Stimulated activated CD4-positive, alpha-beta T cell treated with anti-CD3 and anti-CD28 coated beads, Interleukin-4, amount 100 ng/mL, for 48 hours (primary cell): Measurements from ENCODE around the gene NFATC2.
"Not testable (repeated sequence)": the region's sequence is repeated elsewhere in the genome, so short reads cannot be mapped to it uniquely, and the experiment has no call there.

ENCODE experiments used
- DNase-seq, 2 donors: peaks; one replicate each; pipeline ENCODE4 v3.0.0-alpha.2; 2020; ENCODE audit warnings: low read depth in 2 of 2

NFATC2 gene

DNA sequence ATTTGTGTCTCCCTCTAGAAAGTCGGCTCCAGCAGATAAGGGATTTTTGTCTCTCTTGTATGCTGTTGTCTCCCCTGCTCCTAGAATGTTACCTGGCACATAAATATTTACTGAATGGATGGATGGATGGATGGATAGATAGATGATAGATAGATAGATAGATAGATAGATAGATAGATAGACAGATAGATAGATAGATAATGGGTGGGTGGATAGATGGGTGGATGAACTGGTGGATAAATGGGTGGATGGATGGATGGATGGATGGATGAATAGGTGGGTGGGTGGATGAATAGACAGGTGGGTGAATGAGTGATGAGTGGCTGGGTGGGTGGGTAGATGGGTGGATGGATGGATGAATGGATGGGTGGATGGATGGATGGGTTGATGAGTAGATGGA lies 185.0 kb downstream of the NFATC2 start:
- DNase-seq: no peak

DNA sequence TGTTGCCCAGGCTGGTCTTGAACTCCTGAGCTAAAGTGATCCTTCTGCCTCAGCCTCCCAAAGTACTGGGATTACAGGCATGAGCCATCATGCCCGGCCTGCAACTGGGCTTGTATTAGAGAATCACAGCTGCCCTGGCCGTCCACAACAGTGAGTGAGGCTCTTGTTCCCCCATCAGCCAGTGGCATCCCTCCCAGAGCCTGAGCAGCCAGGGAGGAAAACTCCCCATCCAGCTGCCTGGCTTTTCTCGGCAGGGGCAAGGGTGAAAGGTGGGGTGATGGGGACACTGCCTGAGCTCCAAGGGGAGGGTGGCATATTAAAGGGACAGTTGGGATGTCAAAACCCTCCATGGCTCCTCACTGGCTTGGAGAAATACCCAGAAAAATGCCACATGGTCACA lies 185.6 kb downstream of the NFATC2 start:
- no peak for DNase-seq

DNA sequence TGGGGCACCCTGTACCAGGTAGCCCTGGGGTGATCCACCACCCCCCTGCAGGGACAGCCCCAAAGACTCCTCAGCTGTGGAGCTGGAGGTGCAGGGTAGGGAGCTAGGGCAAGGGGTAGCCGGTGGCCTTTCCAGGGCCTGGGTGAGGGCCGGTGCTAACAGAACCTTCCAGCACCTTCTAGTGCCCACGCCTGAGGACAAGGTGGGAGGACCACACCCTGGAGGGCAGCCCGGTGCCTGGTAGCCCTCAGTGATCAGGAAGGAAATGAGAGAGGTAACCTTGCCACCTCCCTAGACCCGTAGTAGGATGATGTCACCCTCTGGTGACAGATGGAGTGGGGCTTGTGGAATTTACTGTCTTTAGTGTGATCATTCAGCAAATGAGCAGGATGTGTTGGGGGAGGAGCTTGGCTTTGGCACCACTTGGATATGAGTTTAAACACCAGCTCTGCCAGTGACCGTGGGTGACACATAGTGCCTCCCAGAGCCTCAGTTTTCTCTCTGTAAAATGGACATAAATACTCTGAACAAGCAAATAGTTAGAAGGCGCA lies 187.7 kb downstream of the NFATC2 start:
- DNase-seq: no peak

DNA sequence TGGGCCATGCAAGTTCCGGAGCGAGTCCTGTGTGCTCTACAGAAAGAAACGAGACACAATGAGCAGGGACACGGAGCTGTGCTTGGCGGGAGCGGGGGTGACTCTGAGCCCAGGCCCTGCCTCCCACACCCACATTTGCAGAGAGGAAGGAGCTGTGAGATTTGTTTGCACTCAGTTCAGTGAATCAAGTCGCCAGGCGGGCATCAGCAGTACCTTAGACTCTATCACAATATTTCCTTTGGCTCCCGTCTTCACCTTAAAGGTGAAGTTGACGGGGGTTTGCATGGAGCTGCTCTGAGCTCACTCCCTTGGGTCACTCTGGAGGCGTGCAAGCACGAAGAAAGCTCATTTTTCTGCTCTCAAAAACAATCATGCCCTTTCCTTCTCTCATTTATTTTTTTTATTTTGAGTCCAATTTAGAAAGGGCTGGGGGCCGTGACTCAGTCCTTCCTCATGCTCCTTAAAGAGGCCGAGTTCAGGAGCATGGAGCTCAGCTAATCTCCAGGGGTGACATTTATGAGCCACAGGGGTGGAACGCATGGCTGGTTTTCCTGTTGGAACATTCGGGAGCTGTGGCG lies 188.2 kb downstream of the NFATC2 start:
- DNase-seq: no peak

DNA sequence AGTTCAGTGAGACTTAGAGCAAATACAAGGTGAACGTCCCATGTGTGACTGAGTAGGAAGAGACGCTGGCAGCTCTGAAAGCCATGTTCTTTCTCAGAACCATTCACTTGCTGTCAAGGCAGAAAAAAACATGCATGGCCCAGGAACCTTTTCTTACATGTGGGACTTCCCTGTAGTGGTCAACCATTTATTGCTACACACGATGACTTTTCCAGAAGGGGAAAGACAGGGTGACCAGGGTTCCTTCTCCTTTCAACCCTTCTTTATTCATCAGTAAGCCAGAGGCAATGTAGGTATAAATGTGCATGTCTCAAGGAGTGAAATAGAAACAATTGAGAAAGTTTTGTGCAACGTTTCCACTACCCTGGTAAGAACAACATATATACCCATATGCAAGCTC lies 189.0 kb downstream of the NFATC2 start:
- no peak for DNase-seq

DNA sequence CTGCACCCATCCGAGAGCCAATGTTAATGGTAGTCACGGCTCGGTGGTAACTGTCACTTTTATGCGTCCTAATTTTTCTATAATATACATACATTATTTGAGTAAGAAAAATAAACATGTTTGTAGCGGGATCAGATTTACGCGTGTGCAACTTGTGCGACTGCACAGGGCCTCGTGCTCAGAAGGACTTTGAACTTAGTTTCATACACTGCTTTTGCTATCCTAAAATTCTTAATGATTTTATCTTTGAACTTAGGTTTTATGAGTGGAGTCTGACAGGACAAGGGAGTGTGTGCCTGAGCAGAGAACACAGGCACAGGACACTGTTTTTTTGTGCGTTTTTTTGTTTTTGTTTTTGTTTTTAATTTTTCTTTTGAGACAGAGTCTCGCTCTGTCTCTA lies 189.7 kb downstream of the NFATC2 start:
- no peak for DNase-seq

DNA sequence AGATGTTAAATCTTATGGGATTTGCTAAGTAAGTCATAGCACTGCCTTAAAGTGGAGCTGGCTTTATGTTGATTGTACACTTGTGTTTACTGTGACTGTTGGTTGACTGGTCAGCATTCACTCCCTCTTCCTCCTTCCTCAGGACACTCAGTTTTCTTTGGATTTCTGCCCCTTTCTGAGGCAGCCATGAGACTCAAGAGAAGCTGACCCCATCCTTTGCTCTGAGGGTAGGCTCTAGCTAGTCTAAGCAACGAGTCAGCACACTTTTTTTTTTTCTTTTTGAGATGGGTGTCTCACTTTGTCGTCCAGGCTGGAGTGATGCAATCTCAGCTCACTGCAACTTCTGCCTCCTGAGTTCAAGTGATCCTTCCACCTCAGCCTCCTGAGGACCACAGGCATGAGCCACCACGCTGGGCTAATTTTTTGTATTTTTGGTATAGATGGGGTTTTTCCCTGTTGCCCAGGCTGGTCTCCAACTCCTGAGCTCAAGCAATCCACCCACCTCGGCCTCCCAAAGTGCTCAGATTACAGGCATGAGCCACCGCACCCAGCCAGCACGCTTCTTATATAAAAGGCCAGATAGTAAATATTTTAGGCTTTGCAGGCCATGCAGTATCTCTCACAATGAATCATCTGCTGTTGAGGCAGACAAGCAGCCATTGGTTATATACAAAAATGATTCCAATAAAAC lies 191.4 kb downstream of the NFATC2 start:
- no peak for DNase-seq

DNA sequence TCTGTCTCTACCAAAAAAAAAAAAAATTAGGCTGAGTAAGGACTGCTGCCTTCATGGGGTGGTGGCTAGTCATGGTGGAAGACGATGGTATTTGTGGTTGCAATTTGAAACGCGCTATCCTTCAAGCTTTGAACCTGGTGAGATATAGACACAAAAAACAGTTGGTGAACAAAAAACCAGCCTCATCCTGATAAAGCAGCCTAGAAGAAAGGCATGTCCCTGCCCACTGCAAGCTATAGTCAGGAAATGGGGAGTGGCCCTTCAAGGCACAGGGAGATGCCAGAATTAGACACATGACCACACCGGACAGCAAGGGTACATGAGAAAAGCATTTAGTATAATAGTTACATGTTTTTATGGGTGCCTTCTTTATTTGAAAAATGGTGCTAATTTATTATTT lies 193.6 kb downstream of the NFATC2 start:
- no peak for DNase-seq

DNA sequence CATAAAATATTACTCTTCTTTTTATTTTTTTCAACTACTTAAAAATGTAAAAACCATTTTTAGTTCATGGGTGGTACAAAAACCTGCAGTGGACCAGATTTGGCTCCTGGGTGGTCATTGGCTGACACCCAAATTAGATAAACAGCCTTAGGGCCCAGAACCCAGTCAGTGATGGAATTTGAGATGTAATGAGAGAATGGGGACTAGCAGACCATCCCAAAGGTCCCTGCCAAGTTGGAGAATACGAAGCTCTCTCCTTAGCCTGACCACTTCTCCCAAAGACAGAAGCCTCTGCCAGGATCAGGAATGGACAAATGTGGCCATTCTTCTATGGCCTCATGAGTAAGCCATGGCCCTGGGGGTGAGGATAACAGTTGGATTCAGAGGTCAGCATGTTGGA lies 194.7 kb downstream of the NFATC2 start:
- no peak for DNase-seq

DNA sequence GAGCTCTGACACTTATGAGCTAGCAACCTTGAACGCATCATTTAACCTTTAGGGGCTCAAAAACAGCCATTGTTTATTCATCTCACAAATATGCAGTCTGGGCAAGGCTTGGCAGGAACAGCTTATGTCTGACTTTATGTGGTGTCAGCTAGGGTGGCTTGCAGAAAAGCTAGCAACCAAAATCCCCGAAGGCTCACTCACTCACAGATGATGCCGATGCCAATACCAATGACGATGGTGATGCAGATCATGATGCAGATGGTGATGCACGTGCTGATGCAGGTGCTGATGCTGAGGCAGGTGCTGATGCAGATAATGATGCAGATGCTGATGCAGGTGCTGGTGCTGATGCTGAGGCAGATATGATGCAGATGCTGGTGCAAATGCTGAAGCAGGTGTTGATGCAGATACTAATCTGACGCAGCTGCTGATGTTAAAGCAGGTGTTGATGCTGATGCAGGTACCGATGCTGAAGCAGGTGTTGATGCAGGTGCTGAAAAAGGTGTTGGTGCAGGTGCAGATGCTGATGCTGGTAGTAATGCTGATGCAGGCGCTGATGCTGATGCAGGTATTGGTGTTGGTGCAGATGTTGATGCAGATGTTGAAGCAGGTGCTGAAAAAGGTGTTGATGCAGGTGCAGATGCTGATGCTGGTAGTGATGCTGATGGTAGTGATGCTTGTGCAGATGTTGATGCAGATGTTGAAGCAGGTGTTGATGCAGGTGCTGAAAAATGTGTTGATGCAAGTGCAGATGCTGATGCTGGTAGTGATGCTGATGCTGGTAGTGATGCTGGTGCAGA lies 195.6 kb downstream of the NFATC2 start:
- no peak for DNase-seq

DNA sequence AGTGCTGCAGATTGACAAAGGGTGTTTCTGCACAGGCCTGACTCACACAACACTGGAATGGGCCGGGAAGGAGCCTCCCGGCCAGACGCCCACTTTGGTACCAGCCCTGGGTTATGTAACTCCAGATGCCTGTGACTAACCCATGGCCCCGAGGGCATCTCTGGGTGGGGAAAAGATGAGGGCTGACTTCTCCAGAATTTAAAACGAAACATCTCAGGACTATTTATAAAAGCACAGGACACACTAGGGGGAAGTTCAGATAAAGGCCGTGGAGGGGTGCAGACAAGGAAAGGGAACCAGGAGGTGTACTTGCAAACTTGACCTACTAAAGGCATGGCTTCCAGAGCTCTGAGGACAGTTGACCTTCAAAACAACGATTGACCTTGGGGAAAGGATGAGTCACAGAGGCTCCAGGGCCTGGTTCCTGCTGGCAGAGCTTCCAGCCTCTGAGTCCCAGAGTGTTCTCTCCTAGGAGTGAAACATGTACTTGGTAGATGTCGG lies 196.9 kb downstream of the NFATC2 start:
- DNase-seq: no peak

DNA sequence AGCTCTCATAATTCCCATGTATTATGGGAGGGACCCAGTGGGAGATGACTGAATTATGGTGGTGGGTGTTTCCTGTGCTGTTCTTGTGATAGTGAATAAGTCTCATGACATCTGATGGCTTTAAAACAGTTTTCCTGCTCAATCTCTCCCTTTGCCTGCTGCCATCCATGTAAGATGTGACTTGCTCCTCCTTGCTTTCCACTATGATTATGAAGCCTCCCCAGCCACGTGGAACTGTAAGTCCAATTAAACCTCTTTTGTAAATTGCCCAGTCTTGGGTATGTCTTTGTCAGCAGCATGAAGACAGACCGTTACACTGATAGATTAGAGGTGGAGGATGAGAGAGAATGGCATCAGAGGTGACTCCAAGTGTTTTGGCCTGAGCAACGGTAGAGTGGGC lies 198.7 kb downstream of the NFATC2 start:
- not testable (repeated sequence) for DNase-seq

DNA sequence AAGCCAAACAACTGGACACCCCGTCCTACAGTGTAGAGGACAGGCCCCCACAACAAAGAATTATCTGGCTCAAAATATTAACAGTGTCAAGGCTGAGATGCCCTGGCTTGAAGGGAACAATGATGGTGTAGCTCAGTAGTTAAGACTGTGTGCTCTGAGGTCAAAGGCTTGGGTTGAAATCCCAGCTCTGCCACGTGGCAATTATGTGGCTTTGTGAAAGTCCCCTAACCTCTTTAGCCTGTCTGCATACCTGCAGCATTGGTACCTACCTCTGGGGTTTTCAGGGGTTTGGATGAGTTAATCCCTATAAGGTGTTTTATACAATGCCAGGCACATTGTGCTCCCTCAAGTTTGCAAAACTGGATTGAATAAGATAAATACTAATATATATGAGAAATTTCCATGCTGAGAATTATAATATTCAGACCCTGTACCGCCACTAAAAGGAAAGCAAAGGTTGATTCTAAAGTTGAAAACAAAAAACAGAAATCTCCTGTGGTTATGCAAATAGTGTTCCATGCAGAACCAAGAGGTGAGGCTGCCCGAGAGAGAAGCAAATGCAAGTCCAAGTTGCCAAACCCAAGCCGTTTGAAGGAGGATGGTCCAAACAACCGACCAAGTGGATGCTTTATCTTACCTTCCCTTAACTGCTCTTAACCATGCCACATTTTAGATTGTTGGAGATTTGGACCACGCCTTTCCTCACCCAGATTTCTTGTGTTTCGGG lies 199.8 kb downstream of the NFATC2 start:
- DNase-seq: no peak

DNA sequence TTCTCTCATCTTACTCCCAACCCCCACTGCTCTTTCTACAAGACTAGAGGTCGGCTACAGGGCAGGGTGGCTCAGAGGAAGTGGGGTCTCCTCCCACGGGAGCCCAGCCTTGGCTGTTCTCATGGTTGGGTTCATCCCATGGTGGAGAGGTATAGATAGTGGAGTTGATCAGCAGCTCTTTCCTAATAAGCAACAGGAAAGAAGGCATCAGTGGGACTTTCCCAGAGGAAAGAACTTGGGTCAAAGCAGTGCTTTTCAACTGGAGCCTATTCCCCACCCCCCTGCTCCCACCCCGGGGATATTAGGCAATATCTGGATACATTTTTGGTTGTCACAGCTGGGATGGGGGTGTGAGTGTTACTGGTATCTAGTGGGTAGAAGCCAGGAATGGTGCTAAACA lies 200.9 kb downstream of the NFATC2 start:
- DNase-seq: no peak

DNA sequence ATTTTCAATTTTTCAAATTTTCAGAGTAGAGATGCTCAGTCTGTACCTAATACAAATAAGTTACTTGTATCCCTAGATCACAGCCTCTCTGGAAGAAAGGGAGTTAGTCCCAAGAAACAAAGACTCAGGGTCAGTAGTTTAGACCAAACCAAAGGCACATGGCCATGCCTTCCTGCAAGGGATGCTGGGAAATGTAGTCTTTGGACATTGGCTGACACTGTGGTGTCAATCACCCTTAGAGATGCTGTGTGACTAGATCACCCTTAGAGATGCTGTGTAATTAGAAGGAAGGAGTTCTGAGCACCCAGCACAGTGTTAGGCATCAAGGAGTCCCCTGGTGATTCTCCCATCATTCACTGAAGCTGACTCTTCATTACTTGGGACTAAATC lies 202.1 kb downstream of the NFATC2 start:
- no peak for DNase-seq

DNA sequence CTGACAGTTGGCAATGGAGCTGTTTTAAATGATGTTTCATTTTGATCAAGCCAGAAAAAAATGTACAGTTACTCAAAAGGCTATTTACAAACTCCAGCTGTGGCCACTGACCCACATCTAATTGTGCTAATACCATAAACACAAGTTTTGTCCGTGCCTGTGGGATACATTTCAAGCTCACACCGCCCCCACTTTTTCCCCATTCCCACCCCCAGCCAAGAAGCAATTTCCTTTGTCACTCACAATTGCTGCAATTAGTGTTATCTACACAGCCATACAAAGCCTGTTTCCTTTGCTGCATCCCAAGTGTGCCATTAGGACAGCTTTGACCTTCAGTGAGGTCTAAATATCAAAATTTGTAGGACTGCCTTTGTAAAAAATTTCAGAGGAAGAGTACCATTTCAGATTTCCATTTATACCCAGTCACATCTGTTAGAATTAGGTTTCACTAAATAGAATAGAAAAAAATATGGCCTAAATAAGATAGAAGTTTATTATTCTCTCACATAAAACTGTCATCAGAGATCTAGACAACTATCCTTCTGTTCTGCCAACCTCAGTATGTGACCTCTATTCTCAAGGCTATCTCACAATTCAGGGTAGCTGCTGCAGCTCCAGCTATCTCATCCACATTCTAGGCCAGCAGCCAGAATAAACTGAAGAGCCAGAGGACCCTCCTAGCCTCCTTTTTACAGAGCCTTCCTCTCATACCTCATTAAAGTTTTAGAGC lies 202.6 kb downstream of the NFATC2 start:
- DNase-seq: no peak

DNA sequence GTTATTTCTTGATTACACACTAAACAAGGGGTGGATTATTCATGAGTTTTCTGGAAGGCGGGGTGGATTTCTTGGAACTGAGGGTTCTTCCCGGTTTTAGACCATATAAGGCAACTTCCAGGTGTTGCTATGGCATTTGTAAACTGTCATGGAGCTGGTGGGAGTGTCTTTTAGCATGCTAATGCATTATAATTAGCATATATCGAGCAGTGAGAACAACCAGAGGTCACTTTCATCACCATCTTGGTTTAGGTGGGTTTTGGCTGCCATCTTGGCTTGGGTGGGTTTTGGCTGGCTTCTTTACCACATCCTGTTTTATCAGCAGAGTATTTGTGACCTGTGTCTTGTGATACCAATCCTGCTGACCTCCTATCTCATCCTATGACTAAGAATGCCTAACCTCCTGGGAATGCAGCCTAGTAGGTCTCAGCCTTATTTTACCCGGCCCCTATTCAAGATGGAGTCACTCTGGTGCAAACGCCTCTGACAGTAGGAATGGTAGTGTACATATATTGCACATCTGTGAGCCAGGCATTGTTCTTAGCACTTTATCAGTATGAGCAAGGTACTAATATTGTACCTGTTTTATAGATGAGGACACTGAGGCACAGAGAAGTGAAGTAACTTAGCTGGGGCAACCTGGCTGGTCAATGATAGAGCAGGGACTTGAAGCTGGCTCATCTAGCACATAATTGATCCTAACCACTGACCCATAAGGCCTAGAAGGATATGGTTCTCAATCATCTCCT lies 203.7 kb downstream of the NFATC2 start:
- DNase-seq: no peak

DNA sequence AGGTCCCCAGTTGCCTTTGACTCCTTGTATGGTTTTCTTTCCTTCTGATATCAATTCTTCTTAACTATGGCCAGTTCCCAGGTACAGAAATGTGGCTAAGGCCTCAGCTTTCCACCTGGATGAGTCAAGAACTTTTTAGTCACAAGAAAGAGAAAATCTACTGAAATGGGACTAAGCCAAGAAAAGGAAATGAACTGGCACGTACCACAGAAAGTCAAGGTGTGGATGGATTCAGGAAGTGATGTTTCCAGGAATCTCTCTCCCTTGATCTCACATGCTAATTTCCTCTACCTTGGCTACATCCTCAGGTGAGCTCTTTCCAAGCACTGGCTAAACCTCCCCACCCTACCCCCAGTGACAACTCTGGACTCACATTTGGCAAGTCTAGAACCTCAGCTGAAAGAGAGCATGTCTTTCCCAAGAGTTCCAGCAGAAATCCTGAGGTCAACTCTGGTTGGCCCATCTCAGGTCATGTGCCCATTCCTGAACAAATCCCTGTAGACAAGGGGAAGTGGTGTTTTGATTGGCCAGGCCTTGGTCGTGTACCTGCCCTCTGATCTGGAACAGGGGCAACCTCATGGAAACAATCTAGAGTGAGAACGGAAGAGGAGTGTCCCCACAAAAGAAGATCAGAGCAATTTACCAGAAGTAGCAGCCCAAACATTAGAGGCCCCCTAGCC lies 205.3 kb downstream of the NFATC2 start:
- no peak for DNase-seq
